ENCODE measurements around the gene MPO. TPM values are rescaled to one million over a fixed set of nuclear protein-coding genes. Genes with fewer than 3 reads are reported as not detected.

Gene MPO
- total and polyA plus RNA-seq, 2 of the 8 experiments (the other 6 are each of a cell fraction or from before 2014, with no cell fraction given) = 0.06 to 0.74 TPM

DNA sequence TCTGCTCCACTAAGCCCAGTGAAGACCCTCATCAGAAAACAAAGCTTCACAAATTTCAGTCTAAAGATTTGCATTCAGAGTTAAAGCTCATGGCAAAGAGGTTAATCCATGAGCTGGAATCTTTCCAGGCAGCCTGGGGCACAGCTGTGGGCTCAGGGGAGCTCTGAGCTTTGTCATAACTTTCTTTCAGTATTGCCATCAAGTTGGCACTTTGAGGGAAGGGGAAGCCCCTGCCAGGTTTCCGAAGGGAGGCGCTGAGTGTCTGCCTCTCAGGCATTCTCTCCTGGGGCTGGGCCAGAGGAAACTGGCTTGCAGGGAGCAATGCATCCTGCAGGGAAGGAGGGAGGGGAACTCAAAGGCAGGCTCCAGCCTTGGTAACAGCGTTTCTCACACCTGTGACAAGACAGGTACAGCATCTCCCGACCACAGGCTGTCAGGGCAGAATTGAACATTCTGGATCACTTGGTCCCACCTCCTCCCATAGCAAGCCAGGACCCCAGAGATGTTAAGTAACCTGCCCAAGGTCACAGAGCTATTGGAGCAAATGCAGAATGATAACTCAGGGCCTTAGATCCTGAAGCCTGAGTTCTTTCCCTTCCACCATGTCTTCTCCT, 38.5 kb downstream of the MPO start (continued):
- TF ChIP-seq RXRA (IDR thresholded peaks at IDR 0.05; ENCODE audit: insufficient read depth, low read depth, low read length) (no peak), CTBP2 (IDR thresholded peaks at IDR 0.05; ENCODE audit: borderline replicate concordance, insufficient read depth, insufficient read length, low read length) (no peak), TBP (IDR thresholded peaks at IDR 0.05; ENCODE audit: low read depth, low read length) (peak; percentile 63; the same call in 1 of the 2 replicates), CTCF (IDR thresholded peaks at IDR 0.05; ENCODE audit: control extremely low read depth in 1 of 3, insufficient read depth in 1 of 3, low read depth in 1 of 3, low read length in 3 of 3) (0 out of 4 replicates have a peak, but pooled peaks of 1 of the 3 experiments have one; percentile 4), MAFK (IDR thresholded peaks at IDR 0.05; ENCODE audit: low read depth, low read length) (no peak), CBX8 (IDR thresholded peaks at IDR 0.05; ENCODE audit: borderline replicate concordance, low read depth, low read length) (no peak), RAD21 (IDR thresholded peaks at IDR 0.05 in 1 of 2, conservative IDR thresholded peaks at IDR 0.05 in 1 of 2; ENCODE audit: low read depth in 2 of 2, low read length in 2 of 2) (peak in 1 of 2 experiments; percentile 31; a peak in 1 of 4 replicates), MAX (IDR thresholded peaks at IDR 0.05) (no peak), SIRT6 (IDR thresholded peaks at IDR 0.05; ENCODE audit: low read length) (no peak), NRF1 (IDR thresholded peaks at IDR 0.05; ENCODE audit: low read depth, low read length) (no peak)
- TF ChIP-seq, protein P1, sequence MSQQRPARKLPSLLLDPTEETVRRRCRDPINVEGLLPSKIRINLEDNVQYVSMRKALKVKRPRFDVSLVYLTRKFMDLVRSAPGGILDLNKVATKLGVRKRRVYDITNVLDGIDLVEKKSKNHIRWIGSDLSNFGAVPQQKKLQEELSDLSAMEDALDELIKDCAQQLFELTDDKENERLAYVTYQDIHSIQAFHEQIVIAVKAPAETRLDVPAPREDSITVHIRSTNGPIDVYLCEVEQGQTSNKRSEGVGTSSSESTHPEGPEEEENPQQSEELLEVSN (IDR thresholded peaks at IDR 0.05) = no peak
